ACC112 (cell line): ENCODE data around the gene LSR.

Source experiments
- H2AFZ ChIP-seq: fragments of 200-600 bp; sonication (generic); one replicate; pipeline ENCODE4 v1.6.0; 2017; ENCODE audit warnings: antibody characterized with exemption, low read length; ENCODE audit not compliant: unreplicated experiment
- H3K27ac ChIP-seq: fragments of 200-600 bp; sonication (generic); 2 replicates; pipeline ENCODE4 v1.5.1; 2014; ENCODE audit warnings: low read depth, mild to moderate bottlenecking, antibody characterized with exemption, low read length, moderate library complexity
- H3K27me3 ChIP-seq: fragments of 200-600 bp; sonication (generic); 2 replicates; pipeline ENCODE4 v1.6.1; 2014; ENCODE audit warnings: mild to moderate bottlenecking, antibody characterized with exemption, low read length, moderate library complexity, mixed read lengths; ENCODE audit not compliant: insufficient read depth
- H3K36me3 ChIP-seq: fragments of 200-600 bp; sonication (generic); 2 replicates; pipeline ENCODE4 v1.6.1; 2016; ENCODE audit warnings: mild to moderate bottlenecking, antibody characterized with exemption, low read length, moderate library complexity, mixed read lengths; ENCODE audit not compliant: insufficient read depth
- H3K4me1 ChIP-seq: fragments of 200-600 bp; sonication (generic); one replicate; pipeline ENCODE4 v1.6.1; 2016; ENCODE audit warnings: low read length, mixed read lengths; ENCODE audit not compliant: insufficient read depth, unreplicated experiment, control insufficient read depth
- H3K4me3 ChIP-seq: fragments of 200-600 bp; sonication (generic); 2 replicates; pipeline ENCODE4 v1.5.1; 2014; ENCODE audit warnings: mild to moderate bottlenecking, low read depth, low read length
- H3K79me2 ChIP-seq: fragments of 200-600 bp; sonication (generic); one replicate; pipeline ENCODE4 v1.6.0; 2016; ENCODE audit warnings: low read length; ENCODE audit not compliant: control insufficient read depth, unreplicated experiment, insufficient read depth

Gene LSR

GRCh38 chr19:35292421-35293362 is 43.9 kb downstream of the LSR start:
- no peaks in the 10 kb centered on the region for H3K36me3 ChIP-seq
- no peak overlapping the region for H3K27ac ChIP-seq
- no peaks in the 10 kb centered on the region for H3K79me2 ChIP-seq
- H3K4me3 ChIP-seq = no peak overlapping the region
- H3K4me1 ChIP-seq = no peaks in the 10 kb centered on the region
- H2AFZ ChIP-seq = no peak overlapping the region
- H3K27me3 ChIP-seq = peaks cover 15% of the 10 kb centered on the region

DNA sequence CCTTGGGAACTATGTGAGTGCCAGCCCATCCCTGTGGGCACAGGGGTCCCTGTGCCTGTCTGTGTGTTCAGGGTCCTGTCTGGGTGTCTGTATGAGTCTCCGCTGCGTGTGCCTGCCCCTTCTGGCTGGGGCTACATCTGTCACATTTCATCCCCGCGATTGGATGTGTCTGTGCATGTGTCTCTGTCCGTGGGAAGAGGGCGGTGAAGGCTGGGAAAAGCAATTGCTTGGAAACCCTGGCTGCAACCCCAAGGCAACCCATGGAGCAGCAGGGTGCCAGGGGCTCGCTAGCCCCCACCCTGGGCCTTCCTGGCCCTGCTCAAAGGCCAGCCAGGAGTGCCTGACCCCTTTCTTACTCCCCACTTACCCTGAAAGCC is 44.5 kb downstream of the LSR start:
- Histone ChIP-seq H3K4me1 (no peaks in the 10 kb centered on the region), H2AFZ (no peak overlapping the region), H3K79me2 (no peaks in the 10 kb centered on the region), H3K27me3 (peaks cover 15% of the 10 kb centered on the region), H3K36me3 (no peaks in the 10 kb centered on the region), H3K4me3 (no peak overlapping the region), H3K27ac (no peak overlapping the region)

GRCh38 chr19:35293808-35294207 is 45.0 kb downstream of the LSR start:
- no peak overlapping the region for H3K4me3 ChIP-seq
- no peaks in the 10 kb centered on the region for H3K4me1 ChIP-seq
- no peak overlapping the region for H3K27ac ChIP-seq
- H3K36me3 ChIP-seq = no peaks in the 10 kb centered on the region
- H3K27me3 ChIP-seq = peaks cover 15% of the 10 kb centered on the region
- H2AFZ ChIP-seq = no peak overlapping the region
- no peaks in the 10 kb centered on the region for H3K79me2 ChIP-seq

- H3K4me3 ChIP-seq = no peak overlapping the region
- no peaks in the 10 kb centered on the region for H3K79me2 ChIP-seq
- H3K36me3 ChIP-seq = no peaks in the 10 kb centered on the region
- no peaks in the 10 kb centered on the region for H3K4me1 ChIP-seq
- H3K27me3 ChIP-seq = peaks cover 15% of the 10 kb centered on the region
- H3K27ac ChIP-seq = no peak overlapping the region
- H2AFZ ChIP-seq = no peak overlapping the region
These were observed 45.5 kb downstream of the LSR start for GRCh38 chr19:35294328-35294727.

DNA sequence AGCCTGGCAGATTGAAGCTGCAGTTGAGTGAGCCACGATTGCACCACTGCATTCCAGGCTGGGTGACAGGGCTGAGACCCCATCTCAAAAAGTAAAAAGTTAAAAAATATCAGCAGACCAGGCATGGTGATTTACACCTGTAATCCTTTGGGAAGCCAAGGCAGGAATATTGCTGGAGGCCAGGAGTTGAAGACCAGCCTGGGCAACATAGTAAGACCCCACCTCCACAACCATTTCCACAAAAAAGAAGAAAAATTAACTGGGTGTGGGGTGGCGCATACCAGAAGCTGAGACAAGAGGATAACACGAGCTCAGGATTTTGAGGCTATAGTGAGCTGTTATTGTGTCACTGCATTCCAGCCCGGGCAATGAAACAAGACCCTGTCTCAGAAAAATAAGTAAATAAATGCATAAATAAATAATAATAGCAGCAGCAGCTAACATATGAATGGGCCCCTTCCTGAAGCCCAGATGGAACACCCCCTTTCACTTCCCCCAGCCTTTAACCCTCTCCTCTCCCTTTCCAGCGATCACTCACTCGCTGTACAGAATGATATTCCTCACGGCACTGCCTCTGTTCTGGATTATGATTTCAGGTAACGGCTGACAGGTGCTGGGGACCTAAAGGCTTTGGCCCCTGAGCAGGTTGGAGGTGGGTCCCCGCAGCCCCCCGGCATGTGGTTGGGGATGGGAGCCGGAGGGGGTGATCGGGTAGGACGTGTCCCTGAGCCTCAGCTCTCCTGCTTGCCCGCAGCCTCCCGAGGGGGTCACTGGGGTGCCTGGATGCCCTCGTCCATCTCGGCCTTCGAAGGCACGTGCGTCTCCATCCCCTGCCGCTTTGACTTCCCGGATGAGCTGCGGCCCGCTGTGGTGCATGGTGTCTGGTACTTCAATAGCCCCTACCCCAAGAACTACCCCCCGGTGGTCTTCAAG is 46.3 kb downstream of the LSR start:
- Histone ChIP-seq H3K27me3 (peaks cover 15% of the 10 kb centered on the region), H3K4me1 (no peaks in the 10 kb centered on the region), H3K4me3 (no peak overlapping the region), H2AFZ (no peak overlapping the region), H3K36me3 (no peaks in the 10 kb centered on the region), H3K79me2 (no peaks in the 10 kb centered on the region), H3K27ac (no peak overlapping the region)

DNA sequence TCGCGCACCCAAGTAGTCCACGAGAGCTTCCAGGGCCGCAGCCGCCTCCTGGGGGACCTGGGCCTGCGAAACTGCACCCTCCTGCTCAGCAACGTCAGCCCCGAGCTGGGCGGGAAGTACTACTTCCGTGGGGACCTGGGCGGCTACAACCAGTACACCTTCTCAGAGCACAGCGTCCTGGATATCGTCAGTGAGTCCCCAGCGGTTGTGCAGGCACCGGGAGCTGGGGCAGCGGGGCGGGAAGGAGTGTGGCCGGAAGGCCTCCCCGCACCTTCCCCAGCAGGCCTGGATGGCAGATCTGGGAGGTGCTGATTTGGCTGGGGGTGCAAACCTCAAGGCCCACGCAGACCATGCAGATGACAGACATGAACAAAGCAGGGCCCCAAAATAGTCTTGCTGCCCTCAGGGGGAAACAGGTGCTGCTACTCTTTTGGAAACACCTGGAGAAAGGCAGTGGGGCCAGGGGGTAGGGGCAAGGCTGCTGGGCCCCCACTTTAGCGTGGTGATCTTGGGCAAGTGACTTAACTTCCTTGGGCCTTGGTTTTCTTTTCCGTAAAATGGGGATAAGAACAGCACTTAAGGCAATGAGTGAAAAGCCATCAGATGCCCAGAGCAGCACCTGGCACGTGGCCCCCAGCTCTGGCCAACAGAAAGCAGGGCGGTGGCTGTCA is 47.1 kb downstream of the LSR start:
- Histone ChIP-seq H3K4me3 (no peak overlapping the region), H3K4me1 (no peaks in the 10 kb centered on the region), H3K36me3 (no peaks in the 10 kb centered on the region), H3K27ac (no peak overlapping the region), H3K27me3 (peaks cover 15% of the 10 kb centered on the region), H2AFZ (no peak overlapping the region), H3K79me2 (no peaks in the 10 kb centered on the region)

GRCh38 chr19:35296644-35297514 is 48.1 kb downstream of the LSR start:
- Histone ChIP-seq H3K36me3 (no peaks in the 10 kb centered on the region), H2AFZ (no peak overlapping the region), H3K79me2 (no peaks in the 10 kb centered on the region), H3K4me1 (no peaks in the 10 kb centered on the region), H3K27ac (no peak overlapping the region), H3K4me3 (no peak overlapping the region), H3K27me3 (peaks cover 15% of the 10 kb centered on the region)

GRCh38 chr19:35297515-35297848 is 48.7 kb downstream of the LSR start:
- peaks cover 15% of the 10 kb centered on the region for H3K27me3 ChIP-seq
- no peak overlapping the region for H3K4me3 ChIP-seq
- H3K4me1 ChIP-seq = no peaks in the 10 kb centered on the region
- H3K36me3 ChIP-seq = no peaks in the 10 kb centered on the region
- no peak overlapping the region for H2AFZ ChIP-seq
- H3K27ac ChIP-seq = no peak overlapping the region
- no peaks in the 10 kb centered on the region for H3K79me2 ChIP-seq

DNA sequence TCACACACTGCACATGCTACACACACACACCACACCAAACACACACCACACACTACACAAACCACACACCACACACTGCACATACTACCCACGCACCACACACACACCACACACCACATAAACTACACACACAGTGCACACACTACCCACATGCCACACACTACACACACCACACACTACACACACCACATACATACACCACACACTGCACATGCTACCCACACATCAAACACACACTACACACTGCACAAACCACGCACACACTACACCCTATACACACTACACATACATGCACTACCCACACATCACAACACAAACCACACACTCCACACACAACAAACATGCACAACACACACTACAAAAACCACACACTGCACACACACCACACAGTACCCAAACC is 49.1 kb downstream of the LSR start:
- Histone ChIP-seq H3K79me2 (no peaks in the 10 kb centered on the region), H3K36me3 (no peaks in the 10 kb centered on the region), H3K27me3 (peaks cover 14% of the 10 kb centered on the region), H3K4me3 (no peak overlapping the region), H3K4me1 (no peaks in the 10 kb centered on the region), H2AFZ (no peak overlapping the region), H3K27ac (no peak overlapping the region)

- Histone ChIP-seq H3K36me3 (no peaks in the 10 kb centered on the region), H2AFZ (no peak overlapping the region), H3K4me1 (no peaks in the 10 kb centered on the region), H3K27me3 (peaks cover 8% of the 10 kb centered on the region), H3K79me2 (no peaks in the 10 kb centered on the region), H3K4me3 (no peak overlapping the region), H3K27ac (no peak overlapping the region)
These were observed 49.8 kb downstream of the LSR start for GRCh38 chr19:35298561-35298972.
